Umbilical cord (tissue), 2 donors: ENCODE data around the gene TNFRSF19. TPM values are rescaled to one million over a fixed set of nuclear protein-coding genes. Genes with fewer than 3 reads are reported as not detected.
A peak's percentile ranks its signal among the peaks of the same experiment; 100 is the strongest.
"Not testable (repeated sequence)": the region's sequence is repeated elsewhere in the genome, so short reads cannot be mapped to it uniquely, and the experiment has no call there.

Experiments
- DNase-seq: peaks from one replicate; pipeline ENCODE4 v3.0.0-alpha.2; 2015; ENCODE audit warnings: low spot score
- total RNA-seq: library from RNA; depleted of rRNA; stranded (reverse); fragments of >200 nt; gene quantifications from one replicate; pipeline ENCODE4 v1.2.3, GENCODE V29; 2014; ENCODE audit warnings: low replicate concordance; ENCODE audit not compliant: insufficient read depth

TNFRSF19 gene
- total RNA-seq, 1 donor from 2014 or later: 11.8 TPM

GRCh38 chr13:23654111-23655110 lies 84.2 kb downstream of the TNFRSF19 start:
- DNase-seq: no peak

- no peak for DNase-seq
Observed at GRCh38 chr13:23655321-23655720, 85.1 kb downstream of the TNFRSF19 start.

- DNase-seq: no peak
Observed at GRCh38 chr13:23656637-23657371, 86.6 kb downstream of the TNFRSF19 start.

- no peak for DNase-seq
Observed at GRCh38 chr13:23658929-23659541, 88.8 kb downstream of the TNFRSF19 start.

GRCh38 chr13:23660249-23660648 lies 90.0 kb downstream of the TNFRSF19 start:
- DNase-seq: no peak

- DNase-seq: peak; percentile 56
Observed at GRCh38 chr13:23666582-23666981, 96.4 kb downstream of the TNFRSF19 start.

- no peak for DNase-seq
Observed at GRCh38 chr13:23667750-23668149, 97.5 kb downstream of the TNFRSF19 start.

- no peak for DNase-seq
Observed at GRCh38 chr13:23668562-23668961, 98.3 kb downstream of the TNFRSF19 start.

GRCh38 chr13:23670793-23671192 lies 100.6 kb downstream of the TNFRSF19 start:
- no peak for DNase-seq

GRCh38 chr13:23671377-23671776 lies 101.2 kb downstream of the TNFRSF19 start:
- no peak for DNase-seq

GRCh38 chr13:23671897-23672296 lies 101.7 kb downstream of the TNFRSF19 start:
- no peak for DNase-seq

- DNase-seq: no peak
Observed at GRCh38 chr13:23672616-23673015, 102.4 kb downstream of the TNFRSF19 start.

- peak; percentile 95 for DNase-seq
Observed at GRCh38 chr13:23673354-23673753, 103.1 kb downstream of the TNFRSF19 start.

- no peak for DNase-seq
Observed at GRCh38 chr13:23673867-23674605, 103.8 kb downstream of the TNFRSF19 start.

GRCh38 chr13:23674795-23675640 lies 104.8 kb downstream of the TNFRSF19 start:
- DNase-seq: peak; percentile 31

GRCh38 chr13:23677679-23678288 lies 107.6 kb downstream of the TNFRSF19 start:
- not testable (repeated sequence) for DNase-seq

GRCh38 chr13:23678795-23679194 lies 108.6 kb downstream of the TNFRSF19 start:
- DNase-seq: no peak

- no peak for DNase-seq
Observed at GRCh38 chr13:23679220-23679619, 109.0 kb downstream of the TNFRSF19 start.

- DNase-seq: peak; percentile 89
Observed at GRCh38 chr13:23680845-23681669, 110.8 kb downstream of the TNFRSF19 start.
